ENCODE results near the gene ESRRA. TPM values are rescaled to one million over a fixed set of nuclear protein-coding genes. Genes with fewer than 3 reads are reported as not detected.

Gene ESRRA
- total and polyA plus RNA-seq, 2 of the 4 experiments (the other 2 are of a cell fraction): 10.2 to 15.0 TPM

GRCh38 chr11:64296236-64296635 lies 9.1 kb upstream of the ESRRA start:
- Histone ChIP-seq H3K4me1 (ENCODE audit: control insufficient read depth, insufficient read depth, low read length) (peaks cover 8% of the 10 kb centered on the region), H3K27ac (ENCODE audit: insufficient read depth, low read length) (no peak overlapping the region), H4K8ac (ENCODE audit: low read depth in 2 of 2, low read length in 2 of 2) (no peak overlapping the region), H2BK5ac (ENCODE audit: low read depth, low read length, poor library complexity, severe bottlenecking) (no peak overlapping the region), H3K4me2 (ENCODE audit: low read depth, low read length) (no peak overlapping the region), H3K4me3 (ENCODE audit: insufficient read depth, low read depth, low read length) (no peak overlapping the region), H2AK5ac (ENCODE audit: low read depth, low read length) (no peak overlapping the region), H3K9me3 (ENCODE audit: control insufficient read depth, insufficient read depth, low read length) (no peaks in the 10 kb centered on the region), H3K9me1 (ENCODE audit: insufficient read depth, low read length) (no peaks in the 10 kb centered on the region), H3K36me3 (ENCODE audit: control insufficient read depth, insufficient read depth, low read length) (no peaks in the 10 kb centered on the region), H3K14ac (replicated peaks; ENCODE audit: low read depth, low read length) (no peak overlapping the region), H2BK120ac (ENCODE audit: low read depth, low read length) (no peak overlapping the region), H3K23ac (ENCODE audit: low read depth, low read length) (no peak overlapping the region), H3K4ac (ENCODE audit: low read depth, low read length) (no peak overlapping the region), H3K18ac (ENCODE audit: low read depth, low read length) (no peak overlapping the region), H3K27me3 (ENCODE audit: control insufficient read depth, insufficient read depth, low read length) (peaks cover 94% of the 10 kb centered on the region), H2AK9ac (replicated peaks; ENCODE audit: low read depth, low read length, poor library complexity) (no peak overlapping the region), H2BK15ac (ENCODE audit: low read depth, low read length) (no peak overlapping the region), H4K5ac (ENCODE audit: low read depth, low read length) (no peak overlapping the region), H4K20me1 (ENCODE audit: insufficient read depth, low read length) (peaks cover 4% of the 10 kb centered on the region; the same call in 1 of the 2 replicates), H3K56ac (ENCODE audit: extremely low read depth, insufficient read depth, low read length) (no peak overlapping the region), H3K79me1 (ENCODE audit: low read depth in 1 of 2, low read length in 2 of 2) (no peaks in the 10 kb centered on the region), H3K9ac (ENCODE audit: low read depth, low read length) (no peak overlapping the region), H2AFZ (replicated peaks; ENCODE audit: low read length, poor library complexity) (no peak overlapping the region), H4K91ac (ENCODE audit: insufficient read depth, low read depth, low read length) (no peak overlapping the region), H2BK20ac (ENCODE audit: low read depth, low read length) (no peak overlapping the region)
- no TSS peak for BruUV-seq (replicated peaks)
- DNase-seq (no peak), ATAC-seq (ENCODE audit: low read depth) (no peak)
- POLR2A ChIA-PET (ENCODE audit: unreplicated experiment): no interaction called here
- dilution Hi-C loops (cut with HindIII; ENCODE audit: low sequenced_read_pairs, unreplicated experiment) (no loop called here), intact Hi-C loops (cut with micrococcal nuclease) (no loop called here), in situ Hi-C loops (cut with MboI; ENCODE audit: low sequenced_read_pairs) (no loop called here)
- CTCF ChIA-PET: no interaction called here
- 0% methylated on average over 1 of the region's 1 CpG; no CpG with 5 or more reads in 1 of the 2 experiments for whole genome bisulfite sequencing, 2 experiments (ENCODE audit: extremely low coverage in 2 of 2, insufficient read length in 1 of 2)
- TF ChIP-seq NFE2L2 (IDR thresholded peaks at IDR 0.05; ENCODE audit: low read depth, low read length): no peak
- TF ChIP-seq, protein P1, sequence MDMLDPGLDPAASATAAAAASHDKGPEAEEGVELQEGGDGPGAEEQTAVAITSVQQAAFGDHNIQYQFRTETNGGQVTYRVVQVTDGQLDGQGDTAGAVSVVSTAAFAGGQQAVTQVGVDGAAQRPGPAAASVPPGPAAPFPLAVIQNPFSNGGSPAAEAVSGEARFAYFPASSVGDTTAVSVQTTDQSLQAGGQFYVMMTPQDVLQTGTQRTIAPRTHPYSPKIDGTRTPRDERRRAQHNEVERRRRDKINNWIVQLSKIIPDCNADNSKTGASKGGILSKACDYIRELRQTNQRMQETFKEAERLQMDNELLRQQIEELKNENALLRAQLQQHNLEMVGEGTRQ (IDR thresholded peaks at IDR 0.05; ENCODE audit: low read depth, low read length): no peak
- no peak for TF ChIP-seq CHD1 (IDR thresholded peaks at IDR 0.05; ENCODE audit: low read depth, low read length)
- no peak for TF ChIP-seq FOS (IDR thresholded peaks at IDR 0.05; ENCODE audit: low read depth, low read length)
- no peak for TF ChIP-seq MAZ (IDR thresholded peaks at IDR 0.05; ENCODE audit: borderline replicate concordance, low read depth, low read length)
- no peak for TF ChIP-seq RCOR1 (IDR thresholded peaks at IDR 0.05; ENCODE audit: insufficient replicate concordance, low read length)
- TF ChIP-seq RAD21 (IDR thresholded peaks at IDR 0.05; ENCODE audit: low read length): no peak
- TF ChIP-seq CEBPB (IDR thresholded peaks at IDR 0.05; ENCODE audit: low read depth, low read length): no peak
- TF ChIP-seq CTCF (conservative IDR thresholded peaks at IDR 0.05; ENCODE audit: low read depth, low read length): no peak
- no peak for TF ChIP-seq SMC3 (IDR thresholded peaks at IDR 0.05; ENCODE audit: low read depth, low read length)
- TF ChIP-seq MXI1 (IDR thresholded peaks at IDR 0.05; ENCODE audit: borderline replicate concordance, low read depth, low read length): no peak
- no peak for TF ChIP-seq MAFK (IDR thresholded peaks at IDR 0.05; ENCODE audit: low read depth, low read length)
- TF ChIP-seq, protein P2, sequence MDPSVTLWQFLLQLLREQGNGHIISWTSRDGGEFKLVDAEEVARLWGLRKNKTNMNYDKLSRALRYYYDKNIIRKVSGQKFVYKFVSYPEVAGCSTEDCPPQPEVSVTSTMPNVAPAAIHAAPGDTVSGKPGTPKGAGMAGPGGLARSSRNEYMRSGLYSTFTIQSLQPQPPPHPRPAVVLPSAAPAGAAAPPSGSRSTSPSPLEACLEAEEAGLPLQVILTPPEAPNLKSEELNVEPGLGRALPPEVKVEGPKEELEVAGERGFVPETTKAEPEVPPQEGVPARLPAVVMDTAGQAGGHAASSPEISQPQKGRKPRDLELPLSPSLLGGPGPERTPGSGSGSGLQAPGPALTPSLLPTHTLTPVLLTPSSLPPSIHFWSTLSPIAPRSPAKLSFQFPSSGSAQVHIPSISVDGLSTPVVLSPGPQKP (IDR thresholded peaks at IDR 0.05; ENCODE audit: borderline replicate concordance, low read depth, low read length): no peak
- TF ChIP-seq BHLHE40 (IDR thresholded peaks at IDR 0.05; ENCODE audit: low read depth, low read length): no peak
- TF ChIP-seq POLR2A (IDR thresholded peaks at IDR 0.05; ENCODE audit: low read depth, low read length): no peak
- no peak for TF ChIP-seq RFX5 (IDR thresholded peaks at IDR 0.05; ENCODE audit: low read depth, low read length)

All from IMR-90 (cell line).